Measurements from ENCODE around the gene IKZF1.

IKZF1 gene

DNA sequence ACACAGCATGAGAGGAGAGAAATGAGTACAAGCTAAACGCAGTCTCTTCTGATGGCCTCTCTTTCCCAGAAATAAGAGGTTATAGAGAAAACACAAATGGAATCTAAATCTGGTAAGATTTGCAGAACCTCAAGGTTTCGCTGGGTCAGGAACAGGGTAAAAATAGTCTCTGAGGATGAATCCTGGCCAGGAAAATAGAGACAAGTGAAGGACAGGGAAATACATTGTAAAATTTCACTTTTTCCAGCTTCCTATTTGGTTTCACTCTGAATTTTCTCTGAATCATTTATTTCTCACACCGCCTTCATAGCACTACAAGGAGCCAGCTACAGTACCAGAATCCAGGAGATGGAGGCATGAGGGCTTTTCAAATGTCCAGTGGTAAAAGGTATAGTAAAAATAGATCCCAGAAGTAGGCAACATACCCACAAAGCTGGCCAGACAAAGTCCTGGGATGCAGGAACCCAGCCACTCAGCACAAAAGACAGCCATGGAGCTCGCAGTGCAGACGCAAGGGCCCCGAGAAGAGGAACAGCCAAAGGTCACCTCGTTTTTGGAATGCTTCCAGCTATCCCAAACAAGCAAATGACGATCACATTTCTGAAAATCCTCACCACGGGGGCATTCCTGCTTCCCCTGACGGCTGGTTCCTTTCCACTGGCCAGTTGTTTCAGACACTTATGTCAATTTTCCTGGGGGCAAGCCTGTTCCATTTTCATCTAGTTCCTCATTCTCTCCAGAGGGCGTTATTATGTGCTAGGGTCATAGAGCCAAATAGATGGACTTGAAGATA, 21.5 kb upstream of the IKZF1 start:
- no peak for DNase-seq (ENCODE audit: extremely low read depth in 1 of 2, low read depth in 1 of 2)

DNA sequence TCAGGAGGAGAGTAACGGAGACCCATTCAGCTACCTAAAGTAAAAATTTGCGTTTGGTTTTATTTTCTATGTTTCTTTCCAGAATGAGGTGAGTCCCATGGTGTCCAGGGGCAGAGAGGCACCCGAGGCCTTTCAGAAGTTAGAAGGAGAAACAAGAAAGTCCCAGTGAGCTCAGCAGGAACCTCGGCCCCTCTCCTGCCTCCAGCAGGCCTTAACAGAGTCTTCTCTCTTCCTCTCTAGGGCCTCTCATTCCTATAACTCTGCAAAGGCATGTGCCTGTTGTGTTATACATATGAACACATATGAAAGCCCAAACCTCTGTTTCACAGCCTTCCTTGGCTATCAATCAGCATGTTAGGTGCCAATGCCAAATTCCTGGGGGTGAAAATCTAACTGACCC, 20.8 kb upstream of the IKZF1 start:
- DNase-seq (ENCODE audit: extremely low read depth in 1 of 2, low read depth in 1 of 2) = no peak

DNA sequence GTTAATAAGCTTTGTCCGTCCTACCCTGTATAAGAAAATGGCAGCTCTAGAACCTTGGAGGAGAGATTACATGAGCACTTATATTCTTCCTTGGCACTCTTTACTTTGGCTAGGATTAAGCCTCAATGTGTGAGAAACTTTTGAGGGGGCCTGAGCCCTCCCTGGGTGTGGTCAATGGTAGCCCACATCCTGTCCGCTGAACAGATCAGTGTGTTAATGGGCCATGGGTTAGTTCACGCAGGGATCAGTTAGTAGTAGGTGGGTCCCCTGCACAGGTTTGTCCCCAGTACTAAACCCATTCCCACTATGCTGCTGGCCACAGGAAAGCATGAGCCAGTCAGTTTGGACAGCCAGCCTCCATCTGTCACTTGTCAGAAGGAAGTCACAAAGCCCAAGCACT, 20.2 kb upstream of the IKZF1 start:
- no peak for DNase-seq (ENCODE audit: extremely low read depth in 1 of 2, low read depth in 1 of 2)

DNA sequence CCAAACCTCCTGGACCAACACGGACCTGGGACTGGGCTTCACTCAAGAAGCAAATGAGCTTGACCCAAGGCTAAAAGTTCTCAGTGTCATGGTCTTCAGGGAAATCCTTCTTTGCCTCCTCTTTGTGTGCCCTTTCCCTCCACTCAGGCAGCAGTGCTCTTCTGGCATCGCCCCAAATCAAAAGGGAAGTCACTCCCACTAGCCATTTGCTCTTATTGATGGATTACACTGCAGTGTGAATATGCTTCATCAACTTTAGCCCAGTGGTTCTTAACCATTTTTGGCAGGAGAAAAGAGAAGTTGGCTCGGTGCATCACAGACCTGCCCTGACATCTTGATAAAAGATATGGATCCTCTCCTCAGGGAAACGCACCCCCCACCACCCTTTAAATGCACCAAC, 19.2 kb upstream of the IKZF1 start:
- no peak for DNase-seq (ENCODE audit: extremely low read depth in 1 of 2, low read depth in 1 of 2)

DNA sequence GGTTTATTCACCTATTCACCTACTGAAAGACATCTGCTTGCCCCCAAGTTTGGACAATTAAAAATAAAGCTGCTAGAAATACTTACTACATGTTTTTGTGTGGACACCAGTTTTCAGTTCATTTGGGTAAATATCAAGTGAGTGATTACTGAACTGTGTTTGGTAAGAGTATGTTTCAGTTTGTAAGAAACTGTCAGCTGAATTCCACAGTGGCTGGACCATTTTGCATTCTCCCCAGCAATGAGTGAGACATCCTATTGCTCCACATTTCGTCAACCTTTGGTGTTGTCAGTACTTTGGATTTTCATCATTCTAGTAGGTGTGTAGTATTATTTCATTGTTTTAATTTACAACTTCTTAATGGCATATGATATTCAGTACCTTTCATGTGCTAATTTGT, 17.4 kb upstream of the IKZF1 start:
- DNase-seq (ENCODE audit: extremely low read depth in 1 of 2, low read depth in 1 of 2) = no peak

DNA sequence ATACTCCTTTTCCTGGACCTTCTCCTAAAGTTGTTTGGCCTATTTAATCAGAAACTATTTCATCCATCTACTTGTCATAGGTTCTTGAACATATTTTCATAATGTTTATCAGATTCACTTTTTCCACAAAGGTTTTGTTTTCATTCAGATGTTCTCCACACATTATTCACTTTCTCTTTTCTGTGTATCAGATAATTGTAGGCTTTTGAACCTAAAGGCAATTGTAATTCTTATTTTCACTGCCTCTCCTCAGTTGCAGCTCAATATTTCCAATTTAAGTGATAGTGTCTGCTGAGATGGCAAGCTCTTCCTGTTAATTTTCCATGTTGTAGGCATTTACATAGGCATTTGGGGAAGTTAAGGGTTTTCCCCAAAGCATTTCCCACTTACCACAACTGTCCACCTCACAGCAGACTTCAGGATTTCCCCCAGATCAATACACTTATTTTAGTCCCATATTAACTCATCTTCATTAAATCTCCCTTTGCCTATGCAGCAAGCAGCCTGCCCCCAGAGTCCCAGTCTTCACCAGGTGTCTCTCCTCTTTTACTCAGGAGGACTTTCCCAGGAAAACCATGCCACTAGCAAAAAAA, 12.3 kb upstream of the IKZF1 start:
- no peak for DNase-seq (ENCODE audit: extremely low read depth in 1 of 2, low read depth in 1 of 2)

DNA sequence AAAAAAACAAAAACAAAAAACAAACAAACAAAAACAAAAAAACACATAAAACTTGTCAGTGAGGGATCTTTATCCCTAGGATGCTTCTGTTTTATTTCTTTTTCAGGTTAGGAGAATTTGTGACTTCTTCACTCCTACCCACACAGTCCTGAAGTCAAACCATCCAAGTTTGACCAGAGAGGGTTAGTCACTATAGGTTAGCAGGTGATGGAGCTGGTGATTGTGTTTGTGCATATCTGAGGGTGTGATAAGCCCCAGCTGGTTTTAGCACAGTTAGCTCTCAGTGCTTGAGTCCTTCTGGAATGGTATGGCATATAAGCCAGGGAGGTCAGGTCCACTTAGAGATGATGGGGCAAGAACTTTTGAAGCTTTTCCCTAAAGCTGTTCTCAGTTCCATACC, 11.8 kb upstream of the IKZF1 start:
- no peak for DNase-seq (ENCODE audit: extremely low read depth in 1 of 2, low read depth in 1 of 2)

DNA sequence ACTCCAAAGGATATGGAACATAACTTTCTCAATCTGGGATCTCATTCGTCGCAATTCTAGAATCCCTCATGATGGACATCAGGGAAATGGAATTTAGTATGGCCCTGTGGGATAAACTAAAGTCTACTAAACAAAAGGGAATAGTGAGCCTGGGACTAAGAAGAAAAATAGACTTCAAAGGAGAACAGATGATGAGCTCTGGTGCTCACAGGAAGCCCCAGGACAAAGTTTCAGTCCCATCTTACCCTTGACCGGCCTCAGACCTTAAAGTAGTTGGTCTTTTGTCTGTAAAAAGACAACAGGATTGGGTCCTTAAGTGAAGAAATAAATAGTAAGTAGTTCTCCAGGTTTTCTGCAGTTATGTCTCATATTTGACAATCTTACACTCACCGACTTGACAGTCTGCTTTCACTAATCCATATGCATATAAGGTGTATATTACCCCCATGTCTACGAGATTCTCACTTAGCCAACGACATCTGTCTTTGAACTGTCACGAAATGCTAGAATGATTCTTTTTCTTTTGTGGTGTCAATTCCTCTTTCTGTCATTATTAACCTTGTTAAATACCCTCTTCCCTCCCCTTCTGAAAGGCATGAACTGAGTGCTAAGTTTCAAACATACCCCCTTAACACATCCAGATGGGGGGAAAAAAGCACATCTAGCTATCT, 10.9 kb upstream of the IKZF1 start:
- DNase-seq (ENCODE audit: extremely low read depth in 1 of 2, low read depth in 1 of 2) = no peak

DNA sequence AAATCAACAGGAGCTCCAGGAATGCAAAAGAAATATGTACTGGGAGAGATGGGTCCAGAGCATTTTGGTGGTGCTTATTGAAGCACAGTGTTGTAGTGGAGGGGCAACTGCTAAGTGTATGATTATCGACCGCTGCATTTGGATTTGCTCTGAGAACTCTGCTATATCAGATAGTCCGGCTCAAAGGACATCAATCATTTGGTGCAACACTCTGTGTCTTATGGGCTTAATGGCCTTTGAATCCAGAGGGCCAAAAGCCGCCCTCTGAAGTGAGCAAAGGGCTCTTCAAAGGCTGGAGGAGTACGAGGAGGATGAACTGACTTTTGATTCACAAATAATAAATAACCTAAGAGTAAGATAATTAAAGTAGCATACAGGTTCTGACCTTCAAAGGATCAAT, 9.4 kb upstream of the IKZF1 start:
- DNase-seq (ENCODE audit: extremely low read depth in 1 of 2, low read depth in 1 of 2) = no peak

DNA sequence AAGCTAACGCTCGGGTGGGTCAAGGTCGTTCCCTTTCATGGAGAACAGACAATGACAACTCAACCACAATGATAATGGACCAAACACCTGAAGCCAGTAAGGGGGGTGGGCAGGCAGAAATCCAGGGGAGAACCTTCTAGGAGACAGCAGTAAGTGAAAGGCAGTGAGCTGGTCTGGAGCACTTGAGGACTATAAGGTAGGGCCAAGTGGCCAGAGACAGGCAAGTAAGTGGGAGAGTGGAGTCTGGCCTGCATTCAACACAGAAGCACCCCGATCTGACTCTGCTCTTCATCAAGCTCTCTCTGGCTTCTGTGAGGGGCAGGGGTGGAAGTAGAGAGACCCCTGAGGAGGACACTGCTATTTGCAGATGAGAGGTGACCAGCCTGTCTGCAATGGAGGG, 7.7 kb upstream of the IKZF1 start:
- no peak for DNase-seq (ENCODE audit: extremely low read depth in 1 of 2, low read depth in 1 of 2)

DNA sequence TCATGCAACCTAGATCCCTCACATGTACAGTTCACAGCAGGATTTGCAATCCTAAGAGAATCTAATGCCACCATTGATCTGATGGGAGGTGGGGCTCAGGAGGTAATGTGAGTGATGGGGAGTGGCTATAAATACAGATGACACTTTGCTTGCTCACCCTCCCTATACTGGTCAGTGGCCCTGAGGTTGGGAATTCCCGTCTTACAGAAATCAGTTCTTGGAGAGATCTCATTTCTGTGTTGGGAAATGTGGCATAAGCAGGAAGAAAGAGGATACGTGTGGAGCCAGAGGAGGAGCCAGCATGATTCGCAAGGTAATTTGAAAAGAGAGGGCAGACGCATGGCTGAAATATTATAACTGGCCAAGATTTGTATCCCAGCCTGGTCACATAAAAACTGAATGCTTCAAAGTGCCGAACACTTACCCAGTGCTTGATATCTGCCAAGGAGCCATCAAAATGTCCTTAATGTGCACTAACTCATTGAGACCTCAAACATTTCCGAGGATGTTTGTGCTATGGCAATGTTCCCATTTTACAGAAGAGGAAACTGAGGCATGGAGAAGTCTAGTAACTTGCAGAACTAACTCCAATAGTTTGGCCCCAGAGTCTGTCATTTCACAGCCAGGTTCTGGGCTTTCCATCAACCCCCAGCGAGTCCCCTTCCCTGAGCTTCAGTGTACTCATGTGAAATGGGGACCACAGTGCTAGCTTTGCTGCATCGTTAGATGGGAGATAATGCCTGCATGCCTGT, 5.5 kb upstream of the IKZF1 start:
- no peak for DNase-seq (ENCODE audit: extremely low read depth in 1 of 2, low read depth in 1 of 2)

DNA sequence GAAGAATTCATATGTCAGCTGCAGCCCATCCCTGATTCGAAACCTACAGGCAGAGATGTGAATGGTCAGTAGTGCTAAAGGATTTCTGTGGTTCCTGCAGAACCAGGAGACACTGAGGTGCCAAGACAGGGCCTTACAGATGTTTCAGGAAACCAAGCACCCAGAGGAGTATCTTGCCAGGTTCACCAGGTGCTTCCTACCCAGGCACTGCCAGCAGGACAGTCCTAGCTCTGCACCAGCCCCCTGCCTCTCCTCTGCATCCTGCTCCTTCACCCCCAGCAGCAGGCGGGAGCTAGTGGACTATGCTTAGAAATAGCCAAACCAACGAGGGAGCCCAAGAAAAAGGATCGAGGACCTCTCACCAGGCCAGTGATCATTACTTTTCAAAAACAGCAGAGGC, 4.2 kb upstream of the IKZF1 start:
- no peak for DNase-seq (ENCODE audit: extremely low read depth in 1 of 2, low read depth in 1 of 2)

DNA sequence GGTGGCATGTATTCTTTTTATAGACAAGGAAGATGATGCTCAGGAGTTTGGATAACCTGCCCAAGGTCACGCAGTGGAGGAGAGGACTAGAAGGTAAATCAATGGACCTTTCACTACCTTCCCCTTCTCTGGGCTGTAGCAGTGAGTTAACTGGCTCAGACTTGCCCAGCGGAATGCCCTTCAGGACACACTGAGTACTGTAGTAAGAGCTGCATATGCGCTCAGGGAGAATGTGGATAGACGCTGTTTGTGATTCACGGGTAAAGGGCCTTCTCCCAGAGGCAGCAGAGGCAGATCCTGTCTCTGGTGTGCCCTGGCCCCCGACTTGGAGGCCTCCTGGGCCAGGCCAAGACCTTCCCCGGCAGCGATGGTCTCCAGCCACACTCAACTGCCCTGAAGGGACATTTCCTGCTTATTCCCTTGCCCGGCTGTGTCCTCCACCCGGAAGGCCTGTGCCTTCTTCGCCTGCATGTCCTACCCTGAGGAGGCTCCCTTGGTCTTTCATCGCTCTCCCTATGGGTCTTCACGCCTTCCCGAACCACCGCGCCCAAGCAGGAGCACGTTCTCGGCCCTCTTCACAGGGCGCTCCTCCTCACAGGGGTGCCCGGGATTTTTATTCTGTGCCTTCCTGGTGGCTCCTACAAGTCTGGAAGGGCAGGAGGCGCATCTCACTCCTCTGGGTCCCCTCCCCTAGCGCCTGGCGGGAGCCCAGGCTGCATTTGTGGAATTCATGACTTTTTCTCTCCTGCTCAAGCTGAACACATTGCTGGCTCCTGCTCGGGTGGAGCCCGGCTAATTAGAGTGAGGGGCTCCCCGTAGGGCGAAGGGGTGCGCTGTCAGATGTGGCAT, 1.8 kb upstream of the IKZF1 start:
- DNase-seq (ENCODE audit: extremely low read depth in 1 of 2, low read depth in 1 of 2) = no peak

DNA sequence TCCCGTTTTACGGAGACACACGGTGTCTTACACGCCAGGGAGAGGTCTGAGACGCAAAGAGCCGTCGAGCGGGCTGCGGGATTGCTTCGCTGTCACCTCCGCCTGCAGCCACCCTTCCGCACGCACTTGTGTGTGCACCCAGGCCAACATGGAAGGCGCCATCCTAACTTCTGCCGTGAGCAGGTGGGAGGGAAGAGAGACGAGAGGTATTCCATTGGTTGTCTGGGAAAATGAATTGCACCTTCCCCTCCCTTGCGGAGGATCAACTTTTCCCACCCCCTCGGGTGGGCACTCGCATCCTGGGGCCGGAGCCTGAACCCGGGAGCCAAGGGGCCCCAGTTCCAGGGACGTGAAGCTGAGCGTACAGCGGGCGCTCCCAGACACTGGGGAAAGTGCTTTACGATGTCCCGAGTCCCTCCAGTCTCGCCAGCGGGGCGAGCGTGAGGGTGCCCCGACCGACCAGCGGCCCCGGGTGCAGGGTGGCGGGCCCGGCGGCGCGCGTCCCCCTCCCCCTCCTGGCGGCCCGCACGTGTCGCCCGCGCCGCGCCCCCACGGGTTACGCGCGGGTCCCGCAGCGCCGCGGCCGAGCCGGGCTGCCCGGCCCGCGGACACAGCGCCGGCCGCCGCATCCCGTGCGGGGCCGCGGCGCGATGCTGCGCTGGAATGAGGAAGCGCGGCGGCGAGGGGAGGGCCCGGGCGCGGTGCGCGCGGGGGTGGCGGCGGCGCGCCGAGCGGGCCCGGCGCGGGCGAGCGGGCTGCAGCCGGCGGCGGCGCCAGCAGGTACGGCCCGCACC, 984 bp upstream of the IKZF1 start:
- DNase-seq (ENCODE audit: extremely low read depth in 1 of 2, low read depth in 1 of 2) = no peak

DNA sequence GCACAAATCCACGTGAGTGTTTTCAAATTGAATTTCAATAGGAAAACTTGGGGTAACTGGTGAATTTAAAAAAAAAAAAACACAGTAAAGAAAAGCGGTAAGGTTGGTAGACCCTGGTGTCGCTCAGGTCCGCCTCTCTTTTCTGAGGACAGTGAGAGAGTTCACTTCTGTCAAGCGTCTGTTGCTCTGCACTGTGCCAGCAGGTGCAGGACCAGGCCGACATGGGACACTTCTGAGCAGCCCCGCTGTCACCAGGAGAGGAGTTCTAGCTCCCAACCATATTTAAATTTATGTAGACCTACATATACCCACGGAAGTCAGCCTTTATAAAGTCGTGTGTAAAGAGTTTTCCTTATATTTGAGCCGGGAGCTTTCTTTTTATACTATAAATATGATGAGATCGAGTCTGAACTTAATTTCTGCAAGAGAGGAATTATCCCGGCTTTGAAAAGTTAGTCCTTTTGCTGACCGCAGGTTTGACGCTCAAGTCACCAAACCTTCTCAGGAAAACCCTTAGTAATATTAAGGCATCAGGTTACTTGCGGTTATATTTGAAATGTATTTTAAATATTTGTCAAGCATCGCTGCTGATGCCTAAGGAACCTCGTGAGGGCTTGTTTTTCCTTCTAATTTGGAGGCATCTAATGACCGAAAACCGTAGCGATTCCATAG, 531 bp downstream of the IKZF1 start:
- DNase-seq (ENCODE audit: extremely low read depth in 1 of 2, low read depth in 1 of 2) = peak; percentile 40 to 42

DNA sequence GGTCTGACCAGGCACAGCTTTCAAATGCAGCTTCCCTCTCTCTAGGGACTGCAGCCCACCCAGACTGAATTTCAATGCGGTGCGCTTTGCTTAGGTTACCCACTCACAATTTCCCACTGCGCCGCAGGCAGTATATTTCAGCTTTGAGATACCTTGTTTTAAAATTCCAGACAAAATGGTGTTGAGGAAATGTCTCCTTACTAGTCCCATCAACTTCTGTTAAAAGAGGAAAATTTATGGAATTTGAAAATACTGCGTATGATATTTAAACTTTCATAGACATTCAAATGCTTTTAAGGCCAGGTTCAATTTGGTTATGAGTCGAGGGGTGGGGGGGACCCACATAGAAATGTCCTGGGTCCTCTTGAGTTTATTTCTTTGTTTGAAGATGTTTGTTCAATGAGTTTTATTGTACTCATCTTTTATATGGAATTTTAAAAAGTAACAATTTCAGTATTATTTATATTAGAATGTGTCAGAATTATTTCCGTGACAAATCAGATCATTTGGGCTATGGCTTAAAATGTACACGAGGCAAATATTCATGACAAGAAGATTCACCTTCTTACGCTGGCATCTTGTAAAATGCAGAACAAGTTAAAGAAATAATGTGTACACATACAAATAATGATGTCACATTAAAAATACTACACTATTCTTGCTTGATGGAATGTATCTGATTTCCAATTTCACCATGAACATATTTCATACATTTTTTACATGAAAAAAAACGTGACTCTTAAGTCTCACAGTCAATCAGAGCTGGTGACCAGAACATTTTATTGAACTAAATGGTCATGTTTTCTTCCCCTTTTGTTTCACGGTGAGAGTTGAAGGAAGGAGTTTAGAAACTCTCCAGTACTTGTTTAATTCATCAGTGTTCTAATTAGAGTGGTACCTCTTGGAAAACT, 1.3 kb downstream of the IKZF1 start:
- no peak for DNase-seq (ENCODE audit: extremely low read depth in 1 of 2, low read depth in 1 of 2)

DNA sequence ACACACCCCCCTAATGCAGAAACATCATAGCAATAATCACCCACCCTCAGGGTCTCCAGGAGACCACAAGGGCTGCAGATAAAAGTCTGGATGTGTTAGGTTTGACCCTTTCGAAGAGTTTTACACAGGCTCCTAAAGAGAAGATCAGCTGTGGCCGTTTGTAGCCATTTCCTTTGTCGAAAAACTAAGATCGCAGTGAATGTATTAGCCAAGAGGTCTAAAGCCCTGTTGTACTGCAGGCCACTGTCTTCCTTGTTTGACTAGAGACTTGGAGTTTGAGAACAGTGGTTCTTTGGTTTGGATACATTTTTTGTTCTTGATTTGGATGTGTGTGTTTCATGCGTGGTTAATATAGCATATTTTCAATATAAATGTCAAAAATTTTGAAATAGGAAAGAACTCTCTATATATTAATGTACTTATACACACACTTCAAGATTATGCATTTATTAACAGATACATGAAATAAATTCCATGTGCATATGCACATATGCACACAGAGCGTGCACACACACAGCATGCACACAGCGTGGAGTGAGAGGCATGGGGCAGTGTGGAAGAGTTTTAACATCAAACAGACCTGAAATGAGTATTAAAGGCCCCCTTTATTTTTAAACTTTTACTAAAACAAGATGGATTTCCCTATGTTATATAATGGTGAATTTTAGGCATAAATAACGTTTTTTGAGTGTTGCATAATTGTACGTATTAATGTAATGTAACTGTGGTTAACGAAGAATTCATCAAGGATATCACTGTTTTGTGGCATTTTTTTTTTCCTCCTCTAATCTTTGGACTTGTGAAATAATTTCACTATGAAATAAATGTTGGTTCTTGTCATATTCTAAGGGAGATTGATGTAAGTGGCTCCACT, 2.2 kb downstream of the IKZF1 start:
- no peak for DNase-seq (ENCODE audit: extremely low read depth in 1 of 2, low read depth in 1 of 2)

Measured in activated CD8-positive, alpha-beta memory T cell treated with anti-CD3 and anti-CD28 coated beads for 1 hour (primary cell).